Neural crest cell (in vitro differentiated cells): ENCODE measurements around the gene MFAP4. TPM values are rescaled to one million over a fixed set of nuclear protein-coding genes. Genes with fewer than 3 reads are reported as not detected.

ENCODE experiments used
- DNase-seq: peaks from one replicate; pipeline ENCODE4 v3.0.0; 2021; ENCODE audit warnings: low read depth, mixed read lengths, low spot score
- H3K27ac Mint-ChIP-seq: one replicate; pipeline ENCODE4 v1.8.0; 2021; ENCODE audit warnings: mild to moderate bottlenecking, mixed read lengths; ENCODE audit not compliant: unreplicated experiment
- H3K27me3 Mint-ChIP-seq: 2 replicates; pipeline ENCODE4 v1.8.0; 2021; ENCODE audit warnings: low read depth, mild to moderate bottlenecking, mixed read lengths
- H3K36me3 Mint-ChIP-seq: 2 replicates; pipeline ENCODE4 v1.8.0; 2021; ENCODE audit warnings: low read depth, mild to moderate bottlenecking, mixed read lengths
- H3K4me1 Mint-ChIP-seq: 2 replicates; pipeline ENCODE4 v1.8.0; 2021; ENCODE audit warnings: mixed read lengths
- H3K4me3 Mint-ChIP-seq: one replicate; pipeline ENCODE4 v1.8.0; 2021; ENCODE audit warnings: mild to moderate bottlenecking, mixed read lengths
- H3K9me3 Mint-ChIP-seq: 2 replicates; pipeline ENCODE4 v1.8.0; 2021; ENCODE audit warnings: mixed read lengths
- total RNA-seq: library from RNA; stranded (reverse); gene quantifications from 2 replicates; pipeline ENCODE4 v1.2.1, GENCODE V29; 2021
- TF ChIP-seq, protein P1 (sequence below): fragments of 200-600 bp; sonication (generic); conservative IDR thresholded peaks from 2 replicates; pipeline ENCODE4 v1.5.0; 2021; ENCODE audit warnings: antibody characterized with exemption, mild to moderate bottlenecking

The MFAP4 gene
- total RNA-seq, 1 donor from 2014 or later, result 0.26 TPM

DNA sequence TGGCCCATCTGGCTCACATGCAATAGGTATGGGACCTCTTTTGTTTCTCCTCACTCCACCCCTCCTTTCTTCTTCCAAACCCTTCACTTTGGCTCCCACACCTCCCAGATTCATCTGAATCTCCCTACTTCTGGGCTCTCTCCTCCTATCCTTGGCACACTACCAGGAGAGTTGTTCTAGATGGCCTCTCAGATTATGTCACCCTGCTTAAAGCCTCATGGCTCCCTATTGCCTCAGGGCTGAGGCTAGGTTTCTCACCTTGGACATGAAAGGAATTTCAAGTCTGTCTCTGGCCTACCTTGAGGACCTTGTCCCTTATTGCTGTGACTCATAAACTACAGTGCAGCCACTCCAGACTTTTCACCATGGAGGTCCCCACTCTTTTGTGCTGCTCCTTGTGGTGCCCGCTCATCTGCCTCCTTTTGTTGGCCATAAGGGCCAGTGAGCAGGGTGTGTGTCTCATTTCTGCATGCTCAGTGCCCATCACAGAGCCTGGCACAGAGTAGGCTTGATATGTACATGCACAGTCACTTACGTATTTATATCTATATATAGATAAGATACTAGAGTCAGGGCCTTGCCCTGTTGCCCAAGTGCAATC, 1.0 kb upstream of the MFAP4 start:
- no peak for DNase-seq
- Mint-ChIP-seq H3K27me3 (no peaks in the 10 kb centered on the region), H3K4me1 (peaks cover 20% of the 10 kb centered on the region), H3K36me3 (peaks cover 5% of the 10 kb centered on the region), H3K9me3 (no peaks in the 10 kb centered on the region), H3K4me3 (peak overlapping the region; percentile 50), H3K27ac (no peak overlapping the region)
- TF ChIP-seq, protein P1, sequence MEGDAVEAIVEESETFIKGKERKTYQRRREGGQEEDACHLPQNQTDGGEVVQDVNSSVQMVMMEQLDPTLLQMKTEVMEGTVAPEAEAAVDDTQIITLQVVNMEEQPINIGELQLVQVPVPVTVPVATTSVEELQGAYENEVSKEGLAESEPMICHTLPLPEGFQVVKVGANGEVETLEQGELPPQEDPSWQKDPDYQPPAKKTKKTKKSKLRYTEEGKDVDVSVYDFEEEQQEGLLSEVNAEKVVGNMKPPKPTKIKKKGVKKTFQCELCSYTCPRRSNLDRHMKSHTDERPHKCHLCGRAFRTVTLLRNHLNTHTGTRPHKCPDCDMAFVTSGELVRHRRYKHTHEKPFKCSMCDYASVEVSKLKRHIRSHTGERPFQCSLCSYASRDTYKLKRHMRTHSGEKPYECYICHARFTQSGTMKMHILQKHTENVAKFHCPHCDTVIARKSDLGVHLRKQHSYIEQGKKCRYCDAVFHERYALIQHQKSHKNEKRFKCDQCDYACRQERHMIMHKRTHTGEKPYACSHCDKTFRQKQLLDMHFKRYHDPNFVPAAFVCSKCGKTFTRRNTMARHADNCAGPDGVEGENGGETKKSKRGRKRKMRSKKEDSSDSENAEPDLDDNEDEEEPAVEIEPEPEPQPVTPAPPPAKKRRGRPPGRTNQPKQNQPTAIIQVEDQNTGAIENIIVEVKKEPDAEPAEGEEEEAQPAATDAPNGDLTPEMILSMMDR, result no peak

GRCh38 chr17:19386051-19386929, 700 bp downstream of the MFAP4 start:
- H3K4me3 Mint-ChIP-seq, result peak overlapping the region; percentile 58
- no peak for DNase-seq

DNA sequence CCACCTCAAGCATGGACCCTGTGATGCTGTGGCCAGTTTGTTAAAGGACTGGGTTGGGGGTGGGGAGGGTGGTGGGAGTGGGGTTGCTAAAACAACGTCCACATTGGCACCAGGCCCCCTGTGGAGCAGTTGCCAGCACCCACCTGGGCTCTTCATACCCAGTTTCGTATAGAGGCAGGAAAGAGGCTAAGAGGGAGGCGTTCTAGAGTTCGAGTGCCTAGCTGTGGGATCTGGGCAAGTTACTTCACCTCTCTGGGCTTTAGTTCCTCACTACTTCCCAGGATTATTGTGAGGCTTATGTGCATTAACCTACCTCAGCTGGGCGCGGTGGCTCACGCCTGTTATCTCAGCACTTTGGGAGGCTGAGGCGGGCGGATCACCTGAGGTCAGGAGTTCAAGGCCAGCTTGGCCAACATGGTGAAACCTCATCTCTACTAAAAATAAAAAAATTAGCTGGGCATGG, 1.4 kb downstream of the MFAP4 start:
- TF ChIP-seq, protein P1, result no peak
- H3K4me3 Mint-ChIP-seq, result no peak overlapping the region
- H3K27ac Mint-ChIP-seq, result no peak overlapping the region
- H3K9me3 Mint-ChIP-seq, result no peaks in the 10 kb centered on the region
- no peaks in the 10 kb centered on the region for H3K27me3 Mint-ChIP-seq
- no peak for DNase-seq
- peaks cover 6% of the 10 kb centered on the region for H3K36me3 Mint-ChIP-seq
- H3K4me1 Mint-ChIP-seq, result peaks cover 20% of the 10 kb centered on the region

More at GRCh38 chr17:19386051-19386929, 700 bp downstream of the MFAP4 start:
- peaks cover 5% of the 10 kb centered on the region for H3K36me3 Mint-ChIP-seq
- no peaks in the 10 kb centered on the region for H3K9me3 Mint-ChIP-seq
- H3K27ac Mint-ChIP-seq, result peak overlapping the region; percentile 75
- H3K27me3 Mint-ChIP-seq, result no peaks in the 10 kb centered on the region
- peaks cover 20% of the 10 kb centered on the region for H3K4me1 Mint-ChIP-seq
- TF ChIP-seq, protein P1, result no peak

- Mint-ChIP-seq H3K27ac (no peak overlapping the region), H3K9me3 (no peaks in the 10 kb centered on the region), H3K4me3 (peak overlapping the region; percentile 40), H3K36me3 (peaks cover 6% of the 10 kb centered on the region), H3K27me3 (no peaks in the 10 kb centered on the region), H3K4me1 (peaks cover 21% of the 10 kb centered on the region)
- TF ChIP-seq, protein P1, result no peak
- no peak for DNase-seq
These were observed 2.1 kb downstream of the MFAP4 start for GRCh38 chr17:19384723-19385391.

- Mint-ChIP-seq H3K4me3 (peak overlapping the region; percentile 40), H3K27ac (peak overlapping the region; percentile 86), H3K27me3 (no peaks in the 10 kb centered on the region), H3K36me3 (peaks cover 9% of the 10 kb centered on the region), H3K4me1 (peaks cover 31% of the 10 kb centered on the region), H3K9me3 (no peaks in the 10 kb centered on the region)
- TF ChIP-seq, protein P1, result no peak
- DNase-seq, result no peak
These were observed 3.1 kb downstream of the MFAP4 start for GRCh38 chr17:19383681-19384470.
